Upper lobe of left lung (tissue), 6 donors: Measurements from ENCODE around the gene HAUS3. TPM values are rescaled to one million over a fixed set of nuclear protein-coding genes. Genes with fewer than 3 reads are reported as not detected.
A peak's percentile ranks its signal among the peaks of the same experiment; 100 is the strongest.

ENCODE experiments used
- ATAC-seq, 2 donors: fragments of 200-7000 bp; cut with Tn5 transposase; one replicate each; pipeline ENCODE4 v1.9.1; 2022; ENCODE audit warnings: mild to moderate bottlenecking in 2 of 2, moderate library complexity in 2 of 2; ENCODE audit not compliant: low FRiP score in 2 of 2
- DNase-seq, 2 donors: peaks; one replicate each; pipeline ENCODE4 v3.0.0-alpha.2; 2019 to 2020
- H3K27ac ChIP-seq, 4 donors: fragments of 200-600 bp; sonication (generic); one replicate each; pipeline ENCODE4 v1.5.1; 2016 to 2019
- H3K27me3 ChIP-seq, 4 donors: fragments of 200-600 bp; sonication (generic); one replicate each; pipeline ENCODE4 v1.5.1; 2017 to 2019
- H3K36me3 ChIP-seq, 4 donors: fragments of 200-600 bp; sonication (generic); one replicate each; pipeline ENCODE4 v1.5.1; 2016 to 2019
- H3K4me1 ChIP-seq, 4 donors: fragments of 200-600 bp; sonication (generic); one replicate each; pipeline ENCODE4 v1.5.1; 2018 to 2019
- H3K4me3 ChIP-seq, 4 donors: fragments of 200-600 bp; sonication (generic); one replicate each; pipeline ENCODE4 v1.5.1; 2017 to 2019; ENCODE audit warnings: mild to moderate bottlenecking in 2 of 4, moderate library complexity in 1 of 4
- H3K9me3 ChIP-seq, 4 donors: fragments of 200-600 bp; sonication (generic); one replicate each; pipeline ENCODE4 v1.5.1; 2018 to 2019
- EP300 ChIP-seq, 4 donors: sonication (generic); formaldehyde crosslinking; IDR thresholded peaks; one replicate each; pipeline ENCODE4 v1.5.1; 2017; ENCODE audit warnings: antibody characterized with exemption in 4 of 4, control low read depth in 2 of 4
- POLR2A ChIP-seq, 4 donors: fragments of 450-650 bp; IDR thresholded peaks; one replicate each; pipeline ENCODE4 v1.5.1; 2016 to 2017; ENCODE audit warnings: antibody characterized with exemption in 4 of 4, mild to moderate bottlenecking in 2 of 4
- POLR2AphosphoS5 ChIP-seq, 2 donors: sonication (generic); formaldehyde crosslinking; IDR thresholded peaks; one replicate each; pipeline ENCODE4 v1.5.1; 2017; ENCODE audit warnings: antibody characterized with exemption in 2 of 2
- WGBS, 2 donors: methylation state at CpG; one replicate each; pipeline ENCODE4 v1.1.5; 2017 to 2018; 5-methylcytosine and 5-hydroxymethylcytosine counted together
- total RNA-seq, 6 donors: library from RNA; depleted of rRNA in 4 of 6; stranded (reverse); fragments of >200 nt in 4 of 6; gene quantifications; one replicate each; pipeline versions ENCODE4 v1.1.0 to v1.2.1, GENCODE V29; 2016 to 2021
- TF ChIP-seq, protein P1 (sequence below), 6 experiments: fragments of 450-650 bp in 4 of 6; fragments of 200-600 bp in 2 of 6; sonication (generic) in 2 of 6; IDR thresholded peaks; one replicate each; pipeline ENCODE4 v1.5.1; 2016 to 2019; ENCODE audit warnings: antibody characterized with exemption in 6 of 6
- donor health status: DM: no; HTN: no; CAD: no; lungs with moderate emphysema.
- donor health status: DM: no; HTN: yes; CAD: no; lungs with severe emphysema.

The HAUS3 gene
- total RNA-seq, 6 donors from 2014 or later = 8.2 to 21.0 (median 12.5) TPM

DNA sequence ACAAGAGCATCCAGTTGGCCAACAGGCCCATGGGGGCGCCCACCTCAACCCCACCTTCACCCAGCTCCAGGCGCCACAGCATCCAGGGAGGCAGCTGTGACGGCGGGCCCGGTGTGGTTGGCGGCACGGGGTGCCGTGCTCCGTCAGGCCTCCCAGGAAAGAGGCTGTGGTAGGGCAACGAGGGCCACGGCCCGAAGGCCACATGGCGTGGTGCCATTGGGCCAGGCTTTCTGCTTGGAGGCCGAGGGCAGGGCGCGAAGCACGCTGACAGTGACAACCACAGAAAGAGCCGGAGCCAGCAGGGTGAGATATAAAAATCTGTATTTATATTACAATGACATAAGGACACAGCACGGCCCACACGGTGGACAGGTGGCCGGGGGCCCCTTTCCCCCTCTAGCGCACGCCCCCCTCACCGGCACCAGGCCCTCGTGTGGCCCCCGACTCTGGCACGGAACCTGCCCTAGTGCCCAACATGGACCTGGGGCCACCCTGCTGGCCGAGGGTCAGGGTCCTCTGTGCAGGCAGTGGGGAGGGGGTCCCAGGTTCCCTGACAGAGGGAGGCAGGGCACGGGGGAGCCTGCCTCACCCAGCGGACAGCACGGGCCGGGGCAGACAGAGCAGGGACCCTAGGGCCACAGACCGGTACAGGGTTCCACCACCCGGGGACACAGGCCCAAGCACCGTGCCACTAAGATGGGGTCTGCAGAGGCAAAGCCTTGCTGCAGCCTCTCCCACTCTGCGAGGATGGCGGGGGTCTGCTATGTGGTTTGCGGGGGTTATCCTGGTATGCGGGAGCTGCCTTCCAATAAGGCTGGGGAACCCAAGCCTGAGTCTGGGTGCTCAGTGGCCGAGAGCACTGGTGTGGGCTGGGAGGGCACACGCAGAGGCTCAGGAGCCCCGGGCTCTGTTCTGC is 5.5 kb upstream of the HAUS3 start:
- Histone ChIP-seq H3K27me3 (no peaks in the 10 kb centered on the region), H3K4me1 (peaks cover 25 to 56% (median 31%) of the 10 kb centered on the region in 4 donors), H3K9me3 (no peaks in the 10 kb centered on the region), H3K27ac (peak overlapping the region in 2 of 4 donors; percentile 34 to 68), H3K36me3 (peaks cover 18 to 52% (median 49%) of the 10 kb centered on the region in 4 donors), H3K4me3 (no peak overlapping the region)
- WGBS, 2 donors = 91 to 94% methylated on average over 24 to 36 of the region's 42 CpGs
- ATAC-seq (no peak), DNase-seq (peak; percentile 19 to 82)
- TF ChIP-seq POLR2AphosphoS5 (IDR thresholded peaks at IDR 0.05) (no peak), POLR2A (IDR thresholded peaks at IDR 0.05) (no peak), EP300 (IDR thresholded peaks at IDR 0.05) (no peak)
- TF ChIP-seq, protein P1, sequence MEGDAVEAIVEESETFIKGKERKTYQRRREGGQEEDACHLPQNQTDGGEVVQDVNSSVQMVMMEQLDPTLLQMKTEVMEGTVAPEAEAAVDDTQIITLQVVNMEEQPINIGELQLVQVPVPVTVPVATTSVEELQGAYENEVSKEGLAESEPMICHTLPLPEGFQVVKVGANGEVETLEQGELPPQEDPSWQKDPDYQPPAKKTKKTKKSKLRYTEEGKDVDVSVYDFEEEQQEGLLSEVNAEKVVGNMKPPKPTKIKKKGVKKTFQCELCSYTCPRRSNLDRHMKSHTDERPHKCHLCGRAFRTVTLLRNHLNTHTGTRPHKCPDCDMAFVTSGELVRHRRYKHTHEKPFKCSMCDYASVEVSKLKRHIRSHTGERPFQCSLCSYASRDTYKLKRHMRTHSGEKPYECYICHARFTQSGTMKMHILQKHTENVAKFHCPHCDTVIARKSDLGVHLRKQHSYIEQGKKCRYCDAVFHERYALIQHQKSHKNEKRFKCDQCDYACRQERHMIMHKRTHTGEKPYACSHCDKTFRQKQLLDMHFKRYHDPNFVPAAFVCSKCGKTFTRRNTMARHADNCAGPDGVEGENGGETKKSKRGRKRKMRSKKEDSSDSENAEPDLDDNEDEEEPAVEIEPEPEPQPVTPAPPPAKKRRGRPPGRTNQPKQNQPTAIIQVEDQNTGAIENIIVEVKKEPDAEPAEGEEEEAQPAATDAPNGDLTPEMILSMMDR (IDR thresholded peaks at IDR 0.05) = no peak

DNA sequence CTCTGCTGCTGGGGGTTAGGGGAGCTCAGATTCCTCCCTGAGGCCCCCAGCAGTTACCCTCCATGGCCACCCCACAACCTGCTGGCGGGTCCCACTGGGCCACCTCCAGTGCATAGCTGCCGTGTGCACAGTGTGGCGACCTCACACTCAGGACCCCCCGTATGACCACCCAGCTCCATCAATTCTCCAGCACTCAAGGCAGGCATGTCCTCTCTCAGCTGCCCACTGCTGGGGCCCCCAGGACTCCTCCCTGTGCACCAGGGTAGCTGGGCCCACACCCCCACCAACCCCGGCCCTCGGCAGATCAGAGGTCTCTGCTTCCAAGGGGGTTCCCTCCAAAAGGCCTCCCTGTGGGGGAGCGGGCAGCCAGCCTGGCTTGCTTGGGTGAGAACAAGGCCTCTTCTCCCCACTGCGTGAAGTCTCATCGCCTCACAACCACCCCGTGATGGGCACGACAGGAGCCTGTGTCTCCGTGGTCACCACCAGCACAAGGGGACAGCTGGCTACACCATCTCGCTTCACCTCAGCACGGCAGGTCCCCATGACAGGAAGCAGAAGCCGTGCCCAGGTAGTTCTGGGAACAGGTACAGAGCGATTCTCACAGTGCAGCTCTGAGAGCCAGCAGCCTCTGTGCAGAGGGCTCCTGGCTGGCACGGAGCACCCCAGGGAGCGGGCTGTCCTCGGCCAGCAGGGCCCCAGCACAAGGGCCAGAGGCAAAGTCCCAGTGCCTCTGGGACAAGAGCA is 4.6 kb upstream of the HAUS3 start:
- peaks cover 18 to 43% (median 41%) of the 10 kb centered on the region in 4 donors for H3K36me3 ChIP-seq
- 90 to 92% methylated on average over 5 to 15 of the region's 19 CpGs for WGBS, 2 donors
- no peak for ATAC-seq
- no peaks in the 10 kb centered on the region for H3K9me3 ChIP-seq
- H3K27ac ChIP-seq = peak overlapping the region in 2 of 4 donors; percentile 68 to 78
- H3K4me1 ChIP-seq = peaks cover 27 to 54% (median 34%) of the 10 kb centered on the region in 4 donors
- no peak overlapping the region for H3K4me3 ChIP-seq
- no peaks in the 10 kb centered on the region for H3K27me3 ChIP-seq
- no peak for TF ChIP-seq POLR2AphosphoS5 (IDR thresholded peaks at IDR 0.05)
- TF ChIP-seq EP300 (IDR thresholded peaks at IDR 0.05) = no peak
- TF ChIP-seq, protein P1 (IDR thresholded peaks at IDR 0.05) = no peak
- TF ChIP-seq POLR2A (IDR thresholded peaks at IDR 0.05) = no peak
- DNase-seq = peak; percentile 17 to 53

DNA sequence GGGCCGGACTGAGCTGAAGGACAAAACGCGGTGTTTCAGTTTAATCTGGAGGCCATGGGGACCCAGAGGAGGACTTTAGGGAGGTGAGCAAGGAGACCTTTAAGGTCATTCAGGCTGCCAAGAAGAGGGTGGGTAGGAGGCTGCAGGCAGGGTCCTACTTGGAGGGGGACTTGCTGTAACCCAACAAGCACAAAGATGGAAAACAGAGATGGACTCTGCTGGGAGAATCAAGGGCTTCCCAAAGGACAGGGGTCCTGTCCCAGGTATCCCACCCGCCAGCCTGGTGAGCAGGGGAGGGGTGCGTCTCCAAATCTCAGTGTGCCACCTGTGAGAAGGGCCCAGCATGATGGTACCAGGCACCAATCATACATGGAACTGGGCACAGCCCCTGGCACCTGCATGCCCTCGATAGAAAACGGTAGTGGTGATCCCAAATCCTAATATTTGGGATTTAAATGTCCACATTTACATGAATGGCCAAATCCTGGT is 3.9 kb upstream of the HAUS3 start:
- DNase-seq = no peak
- H3K27me3 ChIP-seq = no peaks in the 10 kb centered on the region
- peaks cover 28 to 60% (median 38%) of the 10 kb centered on the region in 4 donors for H3K4me1 ChIP-seq
- ATAC-seq = no peak
- WGBS, 2 donors = 84 to 91% methylated on average over 7 of the region's 7 CpGs
- no peak for TF ChIP-seq EP300 (IDR thresholded peaks at IDR 0.05)
- no peak for TF ChIP-seq POLR2A (IDR thresholded peaks at IDR 0.05)
- no peak for TF ChIP-seq POLR2AphosphoS5 (IDR thresholded peaks at IDR 0.05)
- TF ChIP-seq, protein P1 (IDR thresholded peaks at IDR 0.05) = no peak
- H3K27ac ChIP-seq = peak overlapping the region; percentile 55 to 83 (median 73)
- H3K36me3 ChIP-seq = peaks cover 14 to 36% (median 33%) of the 10 kb centered on the region in 4 donors
- H3K4me3 ChIP-seq = no peak overlapping the region
- H3K9me3 ChIP-seq = no peaks in the 10 kb centered on the region

DNA sequence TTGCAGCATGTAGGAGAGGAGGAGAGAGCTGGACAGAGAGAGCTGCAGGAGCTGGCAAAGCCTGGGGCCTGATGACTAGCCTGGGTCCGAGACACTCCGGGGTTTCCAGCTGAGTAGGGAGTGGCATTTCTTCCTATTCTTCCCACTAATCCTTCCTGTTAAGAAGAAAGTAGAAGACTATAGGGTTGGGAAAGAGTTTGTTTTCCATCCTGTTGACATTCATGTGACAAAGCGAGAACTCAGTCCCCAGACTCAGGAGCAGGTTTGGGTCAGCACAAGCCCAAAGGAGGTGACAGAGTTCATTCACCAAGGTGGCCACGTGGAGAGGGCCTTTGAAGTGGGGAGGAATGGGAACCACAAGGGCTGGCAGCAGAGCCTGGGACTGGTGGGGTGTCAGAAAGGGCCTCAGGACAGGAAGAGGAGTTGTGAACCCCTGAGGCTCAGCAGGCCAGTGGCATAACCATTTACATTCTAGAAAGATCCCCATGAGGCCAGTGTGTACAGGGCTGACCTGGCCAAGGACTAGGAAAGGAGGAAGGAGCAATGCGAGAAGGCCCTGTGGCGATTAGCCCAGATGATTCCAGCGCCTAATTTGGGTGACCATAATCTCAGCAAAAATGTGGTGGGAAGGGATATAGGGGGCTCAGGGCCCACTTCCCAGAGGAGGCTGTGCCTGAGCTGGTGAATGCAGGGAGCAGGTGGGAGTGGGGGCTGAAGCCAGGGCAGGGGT is 3.3 kb upstream of the HAUS3 start:
- WGBS, 2 donors = 50 to 56% methylated on average over 7 of the region's 7 CpGs
- ATAC-seq = no peak
- no peaks in the 10 kb centered on the region for H3K27me3 ChIP-seq
- DNase-seq = peak in 1 of 2 donors; percentile 18
- H3K4me3 ChIP-seq = no peak overlapping the region
- peaks cover 34 to 66% (median 44%) of the 10 kb centered on the region in 4 donors for H3K4me1 ChIP-seq
- H3K36me3 ChIP-seq = peaks cover 8 to 30% (median 27%) of the 10 kb centered on the region in 4 donors
- no peaks in the 10 kb centered on the region for H3K9me3 ChIP-seq
- peak overlapping the region; percentile 55 to 83 (median 73) for H3K27ac ChIP-seq
- TF ChIP-seq EP300 (IDR thresholded peaks at IDR 0.05) (no peak), POLR2A (IDR thresholded peaks at IDR 0.05) (no peak), POLR2AphosphoS5 (IDR thresholded peaks at IDR 0.05) (no peak)
- TF ChIP-seq, protein P1 (IDR thresholded peaks at IDR 0.05) = no peak
